ENCODE data around the gene MISP.
"Not testable (repeated sequence)": the region's sequence is repeated elsewhere in the genome, so short reads cannot be mapped to it uniquely, and the experiment has no call there.

Gene MISP

GRCh38 chr19:725461-726089, 25.3 kb upstream of the MISP start:
- Histone ChIP-seq H3K79me2 (ENCODE audit: insufficient read depth, low read length) (no peaks in the 10 kb centered on the region), H3K27ac (ENCODE audit: low read depth, low read length, poor library complexity, severe bottlenecking) (no peak overlapping the region), H3K9me2 (ENCODE audit: low read depth, low read length) (no peaks in the 10 kb centered on the region), H3K4me1 (ENCODE audit: insufficient read depth, low read length, severe bottlenecking) (no peaks in the 10 kb centered on the region), H3K4me3 (ENCODE audit: low read depth, low read length, poor library complexity, severe bottlenecking) (no peak overlapping the region), H3K9ac (ENCODE audit: low read length) (no peak overlapping the region), H3K27me3 (ENCODE audit: insufficient read depth, low read length) (peaks cover 5% of the 10 kb centered on the region; the same call in 1 of the 2 replicates), H3K36me3 (ENCODE audit: insufficient read depth, low read length) (no peaks in the 10 kb centered on the region), H2AFZ (ENCODE audit: low read length) (no peak overlapping the region), H4K20me1 (ENCODE audit: insufficient read depth, low read length) (no peaks in the 10 kb centered on the region), H3K9me3 (ENCODE audit: low read length) (no peaks in the 10 kb centered on the region), H3K4me2 (ENCODE audit: low read length) (no peak overlapping the region), H3F3A (ENCODE audit: insufficient read depth, low read length) (no peaks in the 10 kb centered on the region)
- no peak for TF ChIP-seq EZH2 (IDR thresholded peaks at IDR 0.05; ENCODE audit: borderline replicate concordance, low read length)
- no peak for TF ChIP-seq CTCF (IDR thresholded peaks at IDR 0.05; ENCODE audit: low read length)

- H3K4me3 ChIP-seq (ENCODE audit: low read depth, low read length, poor library complexity, severe bottlenecking): no peak overlapping the region
- H2AFZ ChIP-seq (ENCODE audit: low read length): no peak overlapping the region
- no peak overlapping the region for H3K9ac ChIP-seq (ENCODE audit: low read length)
- H3K4me1 ChIP-seq (ENCODE audit: insufficient read depth, low read length, severe bottlenecking): no peaks in the 10 kb centered on the region
- no peaks in the 10 kb centered on the region for H3K79me2 ChIP-seq (ENCODE audit: insufficient read depth, low read length)
- peaks cover 10% of the 10 kb centered on the region; the same call in 1 of the 2 replicates for H3K27me3 ChIP-seq (ENCODE audit: insufficient read depth, low read length)
- no peak overlapping the region for H3K27ac ChIP-seq (ENCODE audit: low read depth, low read length, poor library complexity, severe bottlenecking)
- no peaks in the 10 kb centered on the region for H3K9me3 ChIP-seq (ENCODE audit: low read length)
- no peaks in the 10 kb centered on the region for H3F3A ChIP-seq (ENCODE audit: insufficient read depth, low read length)
- H3K4me2 ChIP-seq (ENCODE audit: low read length): no peak overlapping the region
- TF ChIP-seq CTCF (IDR thresholded peaks at IDR 0.05; ENCODE audit: low read length) (no peak), EZH2 (IDR thresholded peaks at IDR 0.05; ENCODE audit: borderline replicate concordance, low read length) (no peak)
- H4K20me1 ChIP-seq (ENCODE audit: insufficient read depth, low read length): no peaks in the 10 kb centered on the region
- H3K36me3 ChIP-seq (ENCODE audit: insufficient read depth, low read length): no peaks in the 10 kb centered on the region
- H3K9me2 ChIP-seq (ENCODE audit: low read depth, low read length): no peaks in the 10 kb centered on the region
Observed at GRCh38 chr19:726993-727956, 23.6 kb upstream of the MISP start.

- no peaks in the 10 kb centered on the region for H3K9me3 ChIP-seq (ENCODE audit: low read length)
- no peak overlapping the region for H3K4me2 ChIP-seq (ENCODE audit: low read length)
- no peaks in the 10 kb centered on the region for H3F3A ChIP-seq (ENCODE audit: insufficient read depth, low read length)
- no peaks in the 10 kb centered on the region for H3K4me1 ChIP-seq (ENCODE audit: insufficient read depth, low read length, severe bottlenecking)
- H4K20me1 ChIP-seq (ENCODE audit: insufficient read depth, low read length): no peaks in the 10 kb centered on the region
- H3K9me2 ChIP-seq (ENCODE audit: low read depth, low read length): no peaks in the 10 kb centered on the region
- no peaks in the 10 kb centered on the region for H3K36me3 ChIP-seq (ENCODE audit: insufficient read depth, low read length)
- H3K79me2 ChIP-seq (ENCODE audit: insufficient read depth, low read length): no peaks in the 10 kb centered on the region
- H2AFZ ChIP-seq (ENCODE audit: low read length): no peak overlapping the region
- H3K27ac ChIP-seq (ENCODE audit: low read depth, low read length, poor library complexity, severe bottlenecking): no peak overlapping the region
- no peak overlapping the region for H3K4me3 ChIP-seq (ENCODE audit: low read depth, low read length, poor library complexity, severe bottlenecking)
- H3K27me3 ChIP-seq (ENCODE audit: insufficient read depth, low read length): peaks cover 13% of the 10 kb centered on the region; the same call in 1 of the 2 replicates
- no peak for TF ChIP-seq CTCF (IDR thresholded peaks at IDR 0.05; ENCODE audit: low read length)
- no peak for TF ChIP-seq EZH2 (IDR thresholded peaks at IDR 0.05; ENCODE audit: borderline replicate concordance, low read length)
- no peak overlapping the region for H3K9ac ChIP-seq (ENCODE audit: low read length)
Observed at GRCh38 chr19:728011-728410, 22.9 kb upstream of the MISP start.

GRCh38 chr19:729564-729963, 21.3 kb upstream of the MISP start:
- not testable (repeated sequence) for H3K9ac ChIP-seq (ENCODE audit: low read length); H3K4me1 ChIP-seq (ENCODE audit: insufficient read depth, low read length, severe bottlenecking); H3K4me3 ChIP-seq (ENCODE audit: low read depth, low read length, poor library complexity, severe bottlenecking); H3K9me2 ChIP-seq (ENCODE audit: low read depth, low read length); H3K36me3 ChIP-seq (ENCODE audit: insufficient read depth, low read length); H3K4me2 ChIP-seq (ENCODE audit: low read length); H3K9me3 ChIP-seq (ENCODE audit: low read length); H4K20me1 ChIP-seq (ENCODE audit: insufficient read depth, low read length); H3F3A ChIP-seq (ENCODE audit: insufficient read depth, low read length); H3K27ac ChIP-seq (ENCODE audit: low read depth, low read length, poor library complexity, severe bottlenecking); H2AFZ ChIP-seq (ENCODE audit: low read length); H3K79me2 ChIP-seq (ENCODE audit: insufficient read depth, low read length)
- peaks cover 15% of the 10 kb centered on the region; the same call in 1 of the 2 replicates for H3K27me3 ChIP-seq (ENCODE audit: insufficient read depth, low read length)

All from OCI-LY1 (cell line).